ENCODE results near the gene KRT17. TPM values are rescaled to one million over a fixed set of nuclear protein-coding genes. Genes with fewer than 3 reads are reported as not detected.

KRT17 gene
- total RNA-seq, 2 experiments from 2014 or later, result not detected

GRCh38 chr17:41659427-41660212 lies 35.2 kb upstream of the KRT17 start:
- H3K27me3 Mint-ChIP-seq, result peaks cover 8% of the 10 kb centered on the region

GRCh38 chr17:41658846-41659245 lies 34.5 kb upstream of the KRT17 start:
- POLR2A ChIA-PET, result no interaction called here

More at GRCh38 chr17:41659427-41660212, 35.2 kb upstream of the KRT17 start:
- H3K27ac Mint-ChIP-seq, result no peak overlapping the region
- H3K4me3 Mint-ChIP-seq, result no peak overlapping the region
- no peak for DNase-seq
- no peaks in the 10 kb centered on the region for H3K9me3 Mint-ChIP-seq
- H3K36me3 Mint-ChIP-seq (ENCODE audit: low read depth), result no peaks in the 10 kb centered on the region
- ChIA-PET POLR2A (interaction anchor here (2.2 kb wide), 1 partner anchor 29 kb away, joined by 6 read pairs; the partner anchor contains the start of gene EIF1), CTCF (interaction anchor here (0.9 to 9.6 kb wide), 3 partner anchors 11 to 109 kb away, joined by 3 to 330 read pairs (median 184); no protein-coding TSS in a partner anchor)
- H3K4me1 Mint-ChIP-seq, result peaks cover 3% of the 10 kb centered on the region

GRCh38 chr17:41657936-41658335 lies 33.6 kb upstream of the KRT17 start:
- Mint-ChIP-seq H3K4me3 (no peak overlapping the region), H3K27me3 (peaks cover 2% of the 10 kb centered on the region), H3K36me3 (ENCODE audit: low read depth) (no peaks in the 10 kb centered on the region), H3K27ac (no peak overlapping the region), H3K4me1 (no peaks in the 10 kb centered on the region), H3K9me3 (no peaks in the 10 kb centered on the region)
- CTCF ChIA-PET, result interaction anchor here (0.7 to 2.3 kb wide), 2 partner anchors 9 to 10 kb away, joined by 3 to 14 read pairs; no protein-coding TSS in a partner anchor
- DNase-seq, result no peak
- POLR2A ChIA-PET, result interaction anchor here (0.7 kb wide), 1 partner anchor 30 kb away, joined by 3 read pairs; no protein-coding TSS in a partner anchor

More at GRCh38 chr17:41658846-41659245, 34.5 kb upstream of the KRT17 start:
- no peaks in the 10 kb centered on the region for H3K9me3 Mint-ChIP-seq
- DNase-seq, result no peak
- no peaks in the 10 kb centered on the region for H3K36me3 Mint-ChIP-seq (ENCODE audit: low read depth)
- H3K27me3 Mint-ChIP-seq, result peaks cover 8% of the 10 kb centered on the region
- peaks cover 3% of the 10 kb centered on the region for H3K4me1 Mint-ChIP-seq
- H3K27ac Mint-ChIP-seq, result no peak overlapping the region
- CTCF ChIA-PET, result interaction anchor here (0.7 to 2.3 kb wide), 2 partner anchors 9 to 10 kb away, joined by 3 to 14 read pairs; no protein-coding TSS in a partner anchor
- no peak overlapping the region for H3K4me3 Mint-ChIP-seq

- H3K27ac Mint-ChIP-seq, result no peak overlapping the region
- H3K4me3 Mint-ChIP-seq, result no peak overlapping the region
- ChIA-PET CTCF (interaction anchor here (2.3 kb wide), 1 partner anchor 9 kb away, joined by 14 read pairs; no protein-coding TSS in a partner anchor), POLR2A (no interaction called here)
- no peak for DNase-seq
- H3K36me3 Mint-ChIP-seq (ENCODE audit: low read depth), result no peaks in the 10 kb centered on the region
- H3K9me3 Mint-ChIP-seq, result no peaks in the 10 kb centered on the region
- peaks cover 2% of the 10 kb centered on the region for H3K27me3 Mint-ChIP-seq
- no peaks in the 10 kb centered on the region for H3K4me1 Mint-ChIP-seq
These were observed 32.9 kb upstream of the KRT17 start for GRCh38 chr17:41657176-41657754.

GRCh38 chr17:41656249-41657023 lies 32.1 kb upstream of the KRT17 start:
- Mint-ChIP-seq H3K4me1 (no peaks in the 10 kb centered on the region), H3K4me3 (no peak overlapping the region), H3K36me3 (ENCODE audit: low read depth) (no peaks in the 10 kb centered on the region), H3K27me3 (peaks cover 2% of the 10 kb centered on the region), H3K9me3 (no peaks in the 10 kb centered on the region), H3K27ac (no peak overlapping the region)
- ChIA-PET CTCF (interaction anchor here (2.3 kb wide), 1 partner anchor 8 kb away, joined by 14 read pairs; no protein-coding TSS in a partner anchor), POLR2A (no interaction called here)
- DNase-seq, result no peak

GRCh38 chr17:41655611-41656111 lies 31.3 kb upstream of the KRT17 start:
- no peaks in the 10 kb centered on the region for H3K36me3 Mint-ChIP-seq (ENCODE audit: low read depth)
- H3K27me3 Mint-ChIP-seq, result peaks cover 2% of the 10 kb centered on the region
- no peaks in the 10 kb centered on the region for H3K9me3 Mint-ChIP-seq
- CTCF ChIA-PET, result no interaction called here
- POLR2A ChIA-PET, result no interaction called here
- no peak for DNase-seq
- no peak overlapping the region for H3K4me3 Mint-ChIP-seq
- no peak overlapping the region for H3K27ac Mint-ChIP-seq
- H3K4me1 Mint-ChIP-seq, result no peaks in the 10 kb centered on the region

- H3K36me3 Mint-ChIP-seq (ENCODE audit: low read depth), result no peaks in the 10 kb centered on the region
- H3K4me1 Mint-ChIP-seq, result no peaks in the 10 kb centered on the region
- H3K4me3 Mint-ChIP-seq, result no peak overlapping the region
- POLR2A ChIA-PET, result no interaction called here
- no peak overlapping the region for H3K27ac Mint-ChIP-seq
- H3K9me3 Mint-ChIP-seq, result no peaks in the 10 kb centered on the region
- no peak for DNase-seq
- CTCF ChIA-PET, result interaction anchor here (11.7 kb wide), 1 partner anchor 9 kb away, joined by 330 read pairs; no protein-coding TSS in a partner anchor
- peaks cover 2% of the 10 kb centered on the region for H3K27me3 Mint-ChIP-seq
These were observed 30.6 kb upstream of the KRT17 start for GRCh38 chr17:41654678-41655607.

- H3K27me3 Mint-ChIP-seq, result peaks cover 2% of the 10 kb centered on the region
- H3K9me3 Mint-ChIP-seq, result no peaks in the 10 kb centered on the region
- no peaks in the 10 kb centered on the region for H3K36me3 Mint-ChIP-seq (ENCODE audit: low read depth)
- H3K4me1 Mint-ChIP-seq, result no peaks in the 10 kb centered on the region
- DNase-seq, result no peak
- no peak overlapping the region for H3K4me3 Mint-ChIP-seq
- CTCF ChIA-PET, result interaction anchor here (11.7 kb wide), 1 partner anchor 10 kb away, joined by 330 read pairs; no protein-coding TSS in a partner anchor
- POLR2A ChIA-PET, result interaction anchor here (1.5 to 2.0 kb wide), 2 partner anchors 12 to 35 kb away, joined by 6 read pairs; no protein-coding TSS in a partner anchor
- no peak overlapping the region for H3K27ac Mint-ChIP-seq
These were observed 29.7 kb upstream of the KRT17 start for GRCh38 chr17:41653892-41654677.

GRCh38 chr17:41653421-41653820 lies 29.0 kb upstream of the KRT17 start:
- CTCF ChIA-PET, result interaction anchor here (11.7 kb wide), 1 partner anchor 11 kb away, joined by 330 read pairs; no protein-coding TSS in a partner anchor
- no peaks in the 10 kb centered on the region for H3K9me3 Mint-ChIP-seq
- H3K4me1 Mint-ChIP-seq, result peaks cover 4% of the 10 kb centered on the region
- no peak for DNase-seq
- no peaks in the 10 kb centered on the region for H3K36me3 Mint-ChIP-seq (ENCODE audit: low read depth)
- no peak overlapping the region for H3K27ac Mint-ChIP-seq
- POLR2A ChIA-PET, result interaction anchor here (1.5 to 2.0 kb wide), 2 partner anchors 12 to 36 kb away, joined by 6 read pairs; no protein-coding TSS in a partner anchor
- peaks cover 2% of the 10 kb centered on the region for H3K27me3 Mint-ChIP-seq
- no peak overlapping the region for H3K4me3 Mint-ChIP-seq

GRCh38 chr17:41652461-41652970 lies 28.1 kb upstream of the KRT17 start:
- ChIA-PET CTCF (interaction anchor here (11.7 kb wide), 1 partner anchor 12 kb away, joined by 330 read pairs; no protein-coding TSS in a partner anchor), POLR2A (interaction anchor here (2.0 kb wide), 1 partner anchor 37 kb away, joined by 6 read pairs; no protein-coding TSS in a partner anchor)
- peaks cover 11% of the 10 kb centered on the region for H3K4me1 Mint-ChIP-seq
- no peak overlapping the region for H3K4me3 Mint-ChIP-seq
- H3K36me3 Mint-ChIP-seq (ENCODE audit: low read depth), result no peaks in the 10 kb centered on the region
- H3K27ac Mint-ChIP-seq, result no peak overlapping the region
- no peaks in the 10 kb centered on the region for H3K9me3 Mint-ChIP-seq
- H3K27me3 Mint-ChIP-seq, result peaks cover 2% of the 10 kb centered on the region
- DNase-seq, result no peak
